Measurements from ENCODE around the gene TLE2.
"Not testable (repeated sequence)": the region's sequence is repeated elsewhere in the genome, so short reads cannot be mapped to it uniquely, and the experiment has no call there.

TLE2 gene

DNA sequence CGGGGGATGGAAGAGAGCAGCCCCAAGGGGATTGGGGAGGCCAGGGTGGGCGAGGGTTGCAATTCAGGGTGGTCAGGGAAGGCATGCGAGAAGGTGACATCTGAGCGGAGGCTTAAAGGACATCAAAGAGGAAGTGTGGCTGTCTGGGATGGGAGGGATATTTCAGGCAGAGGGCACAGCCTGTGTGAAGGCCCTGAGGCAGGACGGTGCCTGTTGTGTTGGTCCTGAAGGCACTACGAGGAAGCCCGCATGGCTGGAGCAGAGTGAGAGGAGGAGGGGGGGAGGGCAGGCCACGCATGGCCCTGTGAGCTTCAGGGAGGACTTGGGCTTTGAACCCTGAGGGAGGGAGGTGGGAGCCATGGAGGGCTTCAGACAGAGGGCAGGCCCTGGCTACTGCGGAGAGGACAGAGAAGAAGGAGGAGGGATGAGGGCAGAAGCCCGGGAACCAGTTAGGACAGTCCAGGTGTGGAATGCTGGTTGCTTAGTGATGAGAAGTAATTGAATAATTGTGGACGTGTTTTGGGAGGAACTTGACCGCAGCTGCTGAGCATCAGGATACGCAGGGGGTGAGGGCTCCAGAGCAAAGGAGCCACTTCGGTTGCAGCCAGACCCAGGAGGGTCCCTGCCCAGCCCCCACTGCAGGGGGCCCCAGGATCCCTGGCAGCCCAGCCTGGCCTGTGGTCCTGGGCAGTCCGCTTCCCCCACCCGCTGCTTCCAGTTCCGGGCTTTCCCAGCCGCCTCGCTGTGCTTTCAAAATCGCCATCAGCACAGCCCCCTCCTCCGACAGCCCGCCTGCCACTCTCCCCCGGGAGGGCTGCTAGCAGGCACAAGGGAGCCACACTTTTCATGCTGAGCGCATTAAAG, 45.5 kb downstream of the TLE2 start:
- DNase-seq (ENCODE audit: low read depth) = no peak

DNA sequence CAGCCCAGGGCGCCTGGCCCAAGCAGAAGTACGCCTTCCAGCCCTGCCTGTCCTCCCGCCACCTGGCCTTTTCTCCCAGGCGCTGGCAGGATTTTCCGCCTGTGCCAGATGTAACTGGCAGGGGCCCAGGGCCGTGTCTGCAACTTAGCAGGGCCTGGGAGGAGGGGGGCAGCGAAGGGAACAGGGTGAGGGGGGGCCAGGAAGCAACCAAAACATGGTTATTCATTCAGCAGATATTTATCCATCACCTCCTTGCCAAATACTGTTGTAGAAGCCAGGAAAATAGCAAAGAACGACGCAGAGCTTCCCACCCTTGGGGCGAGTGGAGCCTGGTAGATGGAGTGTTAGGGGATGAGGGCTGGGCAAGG, 46.1 kb downstream of the TLE2 start:
- no peak for DNase-seq (ENCODE audit: low read depth)

DNA sequence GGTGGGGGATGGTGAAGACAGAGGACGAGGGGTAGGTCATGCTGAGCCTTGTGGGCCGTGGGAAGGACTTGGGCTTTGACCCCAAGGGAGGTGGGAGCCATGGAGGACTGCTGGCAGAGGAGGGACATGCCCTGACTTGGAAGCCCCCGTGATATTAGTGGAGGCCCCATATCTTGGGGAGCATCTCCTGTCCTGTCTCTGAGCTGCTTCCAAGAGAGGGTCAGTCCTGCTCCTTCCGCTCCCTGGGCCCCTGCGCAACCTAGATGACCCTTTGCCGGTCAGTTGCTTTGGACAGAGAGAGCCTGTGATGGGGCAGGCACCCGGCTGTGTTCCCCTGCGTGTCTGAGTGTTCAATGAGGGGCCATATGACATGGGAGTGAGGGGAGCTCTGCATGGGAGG, 46.5 kb downstream of the TLE2 start:
- DNase-seq (ENCODE audit: low read depth) = no peak

DNA sequence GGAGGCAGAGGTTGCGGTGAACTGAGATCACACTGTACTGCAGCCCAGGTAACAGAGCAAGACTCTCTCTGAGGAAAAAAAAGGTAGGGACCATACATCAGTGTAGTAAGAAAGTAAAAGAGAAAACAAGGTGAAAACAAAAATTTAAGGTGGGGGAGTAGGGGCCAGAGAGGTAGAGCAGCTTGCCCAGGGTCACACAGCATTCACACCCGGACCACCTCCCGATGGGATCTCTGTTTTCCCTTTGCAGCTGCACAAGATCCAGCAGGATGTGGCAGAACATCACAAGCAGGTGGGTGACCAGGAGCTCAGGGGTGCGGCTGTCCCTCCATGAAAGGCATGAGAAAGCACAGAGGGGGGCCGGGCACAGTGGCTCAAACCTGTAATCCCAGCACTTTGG, 47.2 kb downstream of the TLE2 start:
- DNase-seq (ENCODE audit: low read depth) = no peak

DNA sequence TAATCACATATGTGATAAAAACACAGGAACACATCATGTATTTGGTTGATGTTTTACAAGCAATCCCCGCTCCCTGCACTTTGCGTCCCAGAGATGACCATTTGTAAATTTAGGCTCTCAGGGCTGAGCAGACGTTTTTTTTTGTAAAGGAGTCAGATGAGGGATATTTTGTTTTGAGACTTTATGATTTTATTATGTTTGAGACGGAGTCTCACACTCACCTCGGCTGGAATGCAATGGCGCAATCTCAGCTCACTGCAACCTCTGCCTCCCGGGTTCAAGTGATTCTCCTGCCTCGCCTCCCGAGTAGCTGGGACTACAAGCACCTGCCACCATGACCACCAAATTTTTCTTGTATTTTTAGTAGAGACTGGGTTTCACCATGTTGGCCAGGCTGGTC, 50.3 kb downstream of the TLE2 start:
- DNase-seq (ENCODE audit: low read depth) = no peak

DNA sequence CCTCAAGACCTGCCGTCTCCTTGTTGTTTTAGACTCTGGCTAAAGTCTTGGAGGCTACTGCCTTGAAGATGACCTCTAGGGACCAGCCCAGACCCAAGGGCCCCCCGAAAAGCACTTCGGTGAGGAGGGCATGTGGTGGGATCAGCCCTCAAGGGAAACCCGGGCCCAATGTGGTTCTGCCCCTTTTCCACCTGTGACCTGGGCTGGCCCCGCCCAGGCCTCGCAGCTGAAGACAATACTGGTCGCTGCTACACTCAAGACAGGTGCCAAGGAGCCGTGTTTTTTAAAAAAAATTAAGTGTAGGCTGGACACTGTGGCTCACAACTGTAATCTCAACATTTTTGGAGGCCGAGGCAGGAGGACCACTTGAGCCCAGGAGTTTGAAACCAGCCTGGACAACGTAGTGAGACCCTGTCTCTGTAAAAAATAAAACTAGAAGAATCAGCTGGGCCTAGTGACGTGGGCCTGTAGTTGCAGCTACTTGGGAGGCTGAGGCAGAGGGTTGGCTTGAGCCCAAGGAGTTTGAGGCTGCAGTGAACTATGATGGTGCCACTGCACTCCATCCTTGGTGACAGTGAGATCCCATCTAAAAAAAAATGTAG, 50.8 kb downstream of the TLE2 start:
- no peak for DNase-seq (ENCODE audit: low read depth)

DNA sequence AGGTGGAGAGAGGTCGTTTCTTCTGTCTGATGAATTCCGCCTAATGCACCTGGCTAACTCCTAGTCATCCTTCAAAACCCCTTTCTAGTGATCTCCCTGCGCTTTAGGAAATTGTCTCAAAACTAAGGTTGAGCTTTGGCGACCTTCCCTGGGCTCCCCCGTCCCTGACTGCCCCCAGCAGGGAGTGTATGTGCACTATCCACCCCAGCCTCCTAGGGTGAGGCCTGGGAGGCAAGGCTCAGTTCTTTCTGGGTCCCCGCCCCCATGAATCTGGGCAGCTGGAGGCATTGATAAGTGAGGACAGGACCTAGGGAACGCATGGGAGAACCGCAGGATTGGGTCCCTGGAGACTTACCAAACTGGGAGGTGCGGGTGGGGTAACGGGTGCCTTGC, 51.3 kb downstream of the TLE2 start:
- DNase-seq (ENCODE audit: low read depth) = no peak

DNA sequence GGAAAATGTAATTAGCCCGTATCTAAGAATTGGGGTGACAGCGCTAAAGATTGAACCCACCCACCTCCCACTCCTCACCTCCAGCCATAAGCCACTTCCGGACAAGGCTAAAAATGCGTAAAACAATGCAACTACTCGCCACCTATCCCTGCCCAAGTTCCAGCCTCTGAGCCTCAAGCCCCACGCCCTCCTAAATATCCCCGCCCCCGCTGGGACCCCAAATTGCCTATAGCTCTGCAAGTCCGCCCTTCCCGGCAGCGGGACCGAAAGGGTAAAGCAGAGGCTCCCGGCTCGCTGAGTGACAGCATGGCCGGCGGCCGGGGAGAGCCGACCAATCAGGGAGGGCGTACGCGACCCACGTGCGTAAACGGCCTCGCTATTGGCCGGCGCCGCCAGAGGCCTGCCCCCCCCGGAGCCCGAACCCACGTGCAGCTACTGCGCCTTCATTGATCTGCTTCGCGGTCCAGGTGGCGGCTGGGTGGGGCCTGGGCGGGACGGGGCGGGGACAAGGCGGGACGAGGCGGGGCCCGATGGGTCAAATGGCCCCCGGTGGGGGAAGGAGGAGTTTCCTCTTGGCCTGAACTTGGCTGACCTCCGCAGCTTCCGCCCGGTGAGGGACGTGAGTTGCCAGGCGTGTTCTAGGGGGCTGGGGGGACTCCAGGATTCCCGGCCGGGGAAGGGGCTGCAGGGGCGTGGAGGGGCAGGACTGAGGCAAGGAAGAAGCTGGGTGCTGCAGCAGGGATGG, 51.9 kb downstream of the TLE2 start, which contains the start of gene TLE6:
Gene TLE6, plus strand, starts transcription at position 564 of the 745 bp plus-strand sequence. CDS start 670 bp downstream, outside the sequence.
- DNase-seq (ENCODE audit: low read depth) = peak; percentile 83

DNA sequence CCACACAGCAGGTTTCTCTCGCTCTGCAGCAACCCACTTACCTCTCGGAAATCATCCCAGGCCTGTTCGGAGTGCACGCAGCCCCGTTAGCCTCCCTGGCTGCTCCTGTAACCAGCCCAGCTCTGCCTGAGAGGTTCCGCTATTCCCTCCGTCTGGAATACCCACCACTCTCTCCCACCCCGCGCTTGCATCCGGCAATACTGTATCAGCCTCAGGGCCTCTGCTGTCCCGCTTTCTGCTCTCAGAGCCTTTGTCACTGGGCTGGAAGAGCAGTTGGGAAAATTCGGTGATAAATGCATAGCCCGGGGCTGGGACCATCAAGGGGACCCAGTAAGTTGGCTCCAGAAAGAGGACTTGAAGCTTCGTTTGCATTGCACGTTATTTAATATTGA, 52.5 kb downstream of the TLE2 start:
- DNase-seq (ENCODE audit: low read depth) = no peak

DNA sequence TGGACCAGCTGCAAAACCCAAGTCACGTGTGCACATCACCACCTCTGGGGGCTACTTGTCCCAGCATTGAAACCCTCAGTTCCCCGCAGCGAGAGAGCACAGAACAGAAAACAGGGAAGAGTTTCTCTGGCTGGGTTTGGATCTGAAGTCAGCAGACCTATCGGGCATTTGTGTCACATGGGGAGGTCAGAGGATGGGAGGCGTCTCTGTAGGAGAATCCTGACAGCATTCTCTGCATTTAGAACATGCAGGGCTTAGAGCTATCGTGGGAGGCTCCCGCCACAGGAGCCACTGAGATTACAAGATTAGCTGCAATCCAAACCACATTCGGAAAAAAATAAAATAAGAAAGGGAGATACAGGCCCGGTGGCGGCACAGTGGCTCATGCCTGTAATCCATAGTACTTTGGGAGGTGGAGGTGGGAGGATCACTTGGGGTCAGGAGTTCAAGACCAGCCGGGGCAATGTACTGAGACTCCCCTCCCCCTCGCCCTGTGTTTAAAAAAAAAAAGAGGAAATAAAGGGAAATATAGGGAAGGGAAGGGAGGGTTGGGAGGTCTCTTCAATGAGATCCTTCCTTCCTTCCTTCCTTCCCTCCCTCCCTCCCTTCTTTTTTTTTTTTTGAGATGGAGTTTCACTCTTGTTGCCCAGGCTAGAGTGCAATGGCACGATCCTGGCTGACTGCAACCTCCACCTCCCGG, 54.6 kb downstream of the TLE2 start:
- no peak for DNase-seq (ENCODE audit: low read depth)

DNA sequence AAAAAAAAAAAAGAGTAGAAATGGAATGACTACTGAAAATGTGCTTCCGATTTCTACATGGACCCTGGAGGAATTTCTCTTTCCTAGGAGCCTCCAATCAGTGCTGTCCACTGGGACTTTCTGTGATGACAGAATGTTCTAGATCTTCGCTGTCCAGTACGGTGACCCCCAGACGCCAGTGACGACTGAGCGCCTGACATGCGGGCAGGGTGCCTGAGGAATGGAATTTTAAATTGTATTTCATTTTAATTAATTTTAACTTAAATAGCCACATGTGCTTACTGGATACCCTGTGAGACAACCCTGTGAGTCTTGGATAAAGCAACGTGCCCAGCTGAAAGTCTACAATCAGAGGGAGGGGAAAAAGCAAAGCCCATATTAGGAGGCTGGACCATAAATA, 55.9 kb downstream of the TLE2 start:
- no peak for DNase-seq (ENCODE audit: low read depth)

DNA sequence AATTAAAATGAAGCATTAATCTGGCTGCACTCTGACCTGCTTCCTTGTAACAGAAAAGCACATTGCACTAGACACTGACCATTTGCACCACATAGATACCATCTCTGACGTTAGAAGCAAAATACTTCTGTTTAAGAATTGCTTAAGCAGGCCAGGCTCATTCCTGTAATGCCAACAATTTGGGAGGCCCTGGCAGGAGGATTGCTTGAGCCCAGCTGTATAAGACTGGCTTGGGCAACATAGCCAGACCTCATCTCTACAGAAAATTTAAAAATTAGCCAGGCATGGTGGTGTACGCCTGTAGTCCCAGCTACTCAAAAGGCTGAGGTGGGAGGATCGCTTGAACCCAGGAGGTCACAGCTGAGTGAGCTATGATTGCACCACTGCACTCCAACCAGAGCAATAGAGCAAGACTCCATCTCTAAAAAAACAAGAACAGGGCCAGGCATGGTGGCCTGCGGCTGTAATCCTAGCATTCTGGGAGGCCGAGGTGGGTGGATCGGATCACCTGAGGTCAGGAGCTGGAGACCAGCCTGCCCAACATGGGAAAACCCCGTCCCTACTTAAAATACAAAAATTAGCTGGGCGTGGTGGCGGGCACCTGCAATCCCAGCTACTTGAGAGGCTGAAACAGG, 58.8 kb downstream of the TLE2 start:
- no peak for DNase-seq (ENCODE audit: low read depth)

DNA sequence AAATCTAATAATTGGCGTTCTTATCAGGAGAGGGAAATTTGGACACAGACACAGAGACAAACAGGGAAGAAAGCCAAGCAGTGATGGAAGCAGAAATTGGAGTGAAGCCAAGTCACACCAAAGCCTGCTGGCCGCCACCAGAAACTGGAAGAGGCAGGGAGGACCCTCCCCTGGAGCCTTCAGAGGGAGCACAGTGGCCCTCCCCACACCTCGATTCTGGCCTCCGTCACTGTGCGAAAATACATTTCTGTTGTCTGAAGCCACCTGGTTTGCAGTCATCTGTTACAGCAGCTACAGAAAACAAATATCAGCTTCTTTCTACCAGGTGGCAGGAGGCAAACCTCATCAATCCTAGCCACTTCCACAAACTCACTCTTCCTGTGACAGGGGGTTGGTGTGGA, 60.0 kb downstream of the TLE2 start:
- no peak for DNase-seq (ENCODE audit: low read depth)

DNA sequence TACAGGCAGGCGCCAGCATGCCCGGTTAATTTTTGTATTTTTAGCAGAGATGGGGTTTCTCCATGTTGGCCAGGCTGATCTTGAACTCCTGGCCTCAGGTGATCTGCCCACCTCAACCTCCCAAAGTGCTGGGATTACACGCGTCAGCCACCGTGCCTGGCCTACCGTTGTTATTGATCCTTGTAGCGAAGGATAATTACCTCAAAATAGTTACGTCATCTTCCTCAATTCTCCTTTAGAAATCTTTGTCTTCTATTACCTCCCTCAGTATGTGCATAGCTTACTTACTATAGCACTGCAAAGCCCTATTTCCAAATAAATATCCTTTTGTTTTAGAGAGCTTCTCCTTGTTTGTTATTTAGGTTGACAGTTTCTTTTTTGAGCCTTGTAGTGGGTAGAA, 61.1 kb downstream of the TLE2 start:
- DNase-seq (ENCODE audit: low read depth) = no peak

DNA sequence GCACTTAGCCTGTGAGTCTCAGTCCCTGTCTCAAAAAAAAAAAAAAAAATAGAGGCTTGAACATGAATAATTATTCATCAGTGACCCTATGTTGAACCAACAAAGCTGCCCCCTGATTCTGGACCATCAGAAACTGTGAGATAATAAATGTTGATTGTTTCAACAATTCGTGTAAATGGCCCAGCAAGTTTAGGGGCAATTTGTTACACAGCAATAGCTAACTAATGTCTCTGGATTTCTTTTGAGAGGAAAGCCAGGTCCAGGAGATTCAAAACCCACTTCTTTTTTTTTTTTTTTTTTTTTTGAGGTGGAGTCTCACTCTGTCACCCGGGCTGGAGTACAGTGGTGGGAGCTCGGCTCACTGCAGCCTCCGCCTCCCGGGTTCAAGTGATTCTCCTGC, 64.2 kb downstream of the TLE2 start:
- DNase-seq (ENCODE audit: low read depth) = no peak

DNA sequence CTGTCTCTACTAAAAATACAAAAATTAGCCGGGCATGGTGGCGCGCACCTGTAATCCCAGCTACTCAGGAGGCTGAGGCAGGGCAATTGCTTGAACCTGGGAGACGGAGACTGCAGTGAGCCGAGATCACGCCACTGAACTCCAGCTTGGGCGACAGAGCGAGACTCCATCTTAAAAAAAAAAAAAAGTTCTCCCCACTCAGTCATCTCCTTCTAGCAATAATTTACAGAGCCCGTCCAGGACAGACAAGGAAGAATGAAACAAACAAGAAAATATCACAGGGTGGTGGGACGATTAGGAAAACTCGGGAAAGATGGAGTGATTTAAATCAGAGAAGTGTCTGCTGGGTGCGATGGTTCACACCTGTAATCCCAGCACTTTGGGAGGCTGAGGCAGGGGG, 65.4 kb downstream of the TLE2 start:
- not testable (repeated sequence) for DNase-seq (ENCODE audit: low read depth)

DNA sequence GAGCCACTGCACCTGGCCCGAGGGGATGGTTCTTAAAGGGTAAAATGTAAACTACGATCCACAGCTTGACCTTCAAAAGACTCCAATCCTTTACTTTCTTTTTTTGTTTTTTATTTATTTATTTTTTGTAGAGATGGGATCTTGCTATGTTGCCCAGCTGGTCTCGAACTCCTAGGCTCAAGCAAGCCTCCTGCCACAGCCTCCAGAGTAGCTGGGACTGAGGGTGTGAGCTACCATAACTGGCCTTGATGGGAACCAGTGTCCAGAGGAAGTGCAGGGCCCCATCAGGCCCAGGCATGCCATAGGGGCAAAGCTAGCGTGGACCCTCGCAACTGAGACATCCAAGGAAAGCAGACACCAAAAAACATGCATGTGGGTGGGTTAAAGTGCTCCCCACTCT, 66.0 kb downstream of the TLE2 start:
- DNase-seq (ENCODE audit: low read depth) = no peak

DNA sequence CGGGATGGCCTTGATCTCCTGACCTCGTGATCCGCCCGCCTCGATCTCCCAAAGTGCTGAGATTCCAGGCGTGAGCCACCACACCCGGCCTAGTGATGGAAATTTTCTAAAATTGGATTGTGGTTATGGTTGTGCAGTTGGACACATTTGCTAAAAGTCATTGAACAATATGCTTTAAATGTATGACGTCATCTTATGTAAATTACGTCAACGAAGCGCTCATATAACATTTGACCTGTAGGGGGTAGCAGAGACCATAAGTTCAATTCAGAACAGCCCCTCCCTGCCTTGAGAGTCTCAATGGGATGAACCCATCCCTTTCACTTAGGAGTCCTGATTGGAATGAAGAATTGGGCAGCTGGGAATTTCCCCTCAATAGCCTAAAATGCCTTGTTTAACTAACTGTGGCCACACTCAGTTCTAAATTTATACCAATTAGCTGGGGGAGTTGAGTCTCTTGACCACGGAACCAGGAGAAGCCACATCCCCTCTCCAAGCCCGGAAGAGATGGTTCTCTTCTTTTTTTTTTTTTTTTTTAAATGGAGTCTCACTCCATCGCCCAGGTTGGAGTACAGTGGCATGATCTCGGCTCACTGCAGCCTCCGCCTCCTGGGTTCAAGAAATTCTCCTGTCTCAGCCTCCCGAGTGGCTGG, 66.9 kb downstream of the TLE2 start:
- DNase-seq (ENCODE audit: low read depth) = peak; percentile 32

DNA sequence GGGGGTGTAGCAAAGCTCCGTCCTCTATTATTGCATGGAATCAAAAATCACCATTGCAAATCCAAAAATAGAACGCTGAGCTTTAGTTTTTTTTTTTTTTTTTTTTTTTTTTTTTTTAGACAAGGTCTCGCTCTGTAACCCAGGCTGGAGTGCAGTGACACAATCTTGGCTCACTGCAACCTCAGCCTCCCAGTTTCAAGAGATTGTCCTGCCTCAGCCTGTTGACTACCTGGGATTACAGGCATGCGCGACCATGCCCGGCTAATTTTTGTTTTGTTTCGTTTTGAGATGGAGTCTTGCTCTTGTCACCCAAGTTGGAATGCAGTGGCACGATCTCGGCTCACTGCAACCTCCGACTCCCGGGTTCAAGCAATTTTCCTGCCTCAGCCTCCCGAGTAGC, 69.0 kb downstream of the TLE2 start:
- DNase-seq (ENCODE audit: low read depth) = no peak

DNA sequence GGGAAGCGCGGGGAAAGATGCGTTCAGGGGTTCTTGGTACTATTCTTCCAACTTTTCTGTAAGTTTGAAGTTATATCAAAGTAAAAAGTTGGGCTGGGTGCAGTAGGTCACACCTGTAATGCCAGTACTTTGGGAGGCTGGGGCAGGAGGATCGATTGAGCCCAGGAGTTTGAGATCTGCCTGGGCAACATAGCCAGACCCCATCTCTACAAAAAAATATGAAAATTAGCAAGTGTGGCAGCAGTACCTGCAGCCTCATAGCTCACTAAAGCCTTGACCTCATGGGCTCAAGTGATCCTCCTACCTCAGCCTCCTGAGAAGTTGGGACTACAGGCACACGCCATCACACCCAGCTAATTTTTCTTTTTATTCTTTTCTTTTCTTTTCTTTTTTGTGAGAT, 71.9 kb downstream of the TLE2 start:
- DNase-seq (ENCODE audit: low read depth) = no peak

DNA sequence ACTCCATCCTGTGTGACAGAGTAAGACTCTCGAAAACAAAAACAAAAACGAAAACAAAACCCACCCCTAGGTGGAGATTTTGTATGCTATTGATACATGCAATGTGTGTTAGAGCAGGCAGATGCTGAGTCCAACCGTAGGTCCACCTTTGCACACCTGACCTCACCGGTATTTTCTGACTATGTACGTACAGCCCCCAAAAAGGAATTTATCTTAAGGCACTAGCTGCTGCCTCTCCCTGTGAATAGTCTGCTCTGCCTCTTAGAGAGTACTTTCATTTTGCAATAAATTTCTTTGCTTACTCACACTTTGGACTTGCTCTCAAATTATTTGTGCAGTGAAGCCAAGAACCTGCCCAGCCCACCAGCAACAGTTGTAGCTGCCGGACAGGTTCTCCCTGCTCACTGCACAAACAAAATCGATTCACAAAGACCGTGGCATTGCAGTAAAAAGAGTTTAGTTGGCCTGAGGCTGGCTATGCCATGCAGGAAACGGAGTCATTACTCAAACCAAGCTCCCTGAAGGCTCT, 76.1 kb downstream of the TLE2 start:
- DNase-seq (ENCODE audit: low read depth) = no peak

All from stimulated activated CD8-positive, alpha-beta memory T cell treated with anti-CD3 and anti-CD28 coated beads, Interleukin-12 subunit alpha, Interleukin-12 subunit beta, amount 100 ng/mL, for 1 hour (primary cell).